GM12873 (cell line): ENCODE data around the gene DBT.

Source experiments
- CTCF ChIP-seq: IDR thresholded peaks from 2 replicates; pipeline ENCODE4 v1.5.1; 2012; ENCODE audit warnings: low read depth, mild to moderate bottlenecking, moderate library complexity, low read length, control low read depth; ENCODE audit not compliant: insufficient read depth; ENCODE audit errors: missing control alignments

The DBT gene

GRCh38 chr1:100240631-100241030 is 9.0 kb downstream of the DBT start:
- TF ChIP-seq CTCF: no peak

GRCh38 chr1:100239961-100240360 is 9.7 kb downstream of the DBT start:
- TF ChIP-seq CTCF: no peak

- TF ChIP-seq CTCF: no peak
Measured at GRCh38 chr1:100237091-100237490, 12.5 kb downstream of the DBT start.

GRCh38 chr1:100234432-100234831 is 15.2 kb downstream of the DBT start:
- no peak for TF ChIP-seq CTCF

GRCh38 chr1:100232156-100232555 is 17.5 kb downstream of the DBT start:
- TF ChIP-seq CTCF: no peak

- no peak for TF ChIP-seq CTCF
Measured at GRCh38 chr1:100231721-100232120, 17.9 kb downstream of the DBT start.

GRCh38 chr1:100230765-100231164 is 18.9 kb downstream of the DBT start:
- no peak for TF ChIP-seq CTCF
